ENCODE measurements around the gene F2RL1. TPM values are rescaled to one million over a fixed set of nuclear protein-coding genes. Genes with fewer than 3 reads are reported as not detected.

Gene F2RL1
- total RNA-seq, 1 experiment from 2014 or later = 37.3 TPM

DNA sequence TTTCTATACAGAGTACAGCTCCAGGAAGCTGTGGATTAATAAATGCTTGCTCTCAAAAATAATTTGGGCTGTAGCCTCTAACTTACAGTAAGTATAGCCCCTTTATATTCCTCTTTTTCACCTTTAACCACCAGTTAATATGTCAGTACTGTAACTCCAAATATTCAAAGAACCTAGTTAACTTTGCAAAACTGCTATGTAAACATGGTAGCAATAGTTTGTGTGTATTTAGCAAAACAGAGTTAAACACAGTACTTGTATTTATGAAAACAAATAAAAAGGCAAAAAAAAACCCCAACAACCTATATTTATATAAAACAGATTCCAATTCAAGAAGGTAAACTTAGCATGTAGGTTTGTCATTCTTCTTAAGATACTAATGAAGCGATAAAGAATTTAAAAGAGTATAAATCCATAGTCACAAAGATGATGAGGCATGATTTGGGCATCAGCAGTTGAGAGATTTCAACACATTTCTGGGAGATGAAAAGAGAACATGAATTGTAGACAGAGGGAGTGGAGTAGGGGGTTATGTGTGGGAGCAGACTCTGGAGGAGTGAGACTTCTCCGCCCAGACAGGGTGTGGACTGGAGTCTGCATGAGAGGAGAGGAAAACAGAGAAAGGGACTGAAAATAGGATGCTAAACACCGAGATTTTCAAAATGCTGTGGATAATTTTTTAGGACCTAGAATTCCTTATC, 47.0 kb upstream of the F2RL1 start:
- ChIA-PET POLR2A (no interaction called here), CTCF (no interaction called here)
- Mint-ChIP-seq H3K27me3 (ENCODE audit: low read depth) (no peaks in the 10 kb centered on the region), H3K27ac (peak overlapping the region; percentile 1; the same call in 1 of the 2 replicates), H3K36me3 (no peaks in the 10 kb centered on the region), H3K4me3 (no peak overlapping the region), H3K9me3 (no peaks in the 10 kb centered on the region), H3K4me1 (no peaks in the 10 kb centered on the region)
- TF ChIP-seq JAZF1 (CRISPR knock-in tag; IDR thresholded peaks at IDR 0.05) (no peak), CREM (CRISPR knock-in tag; IDR thresholded peaks at IDR 0.05) (no peak), IRF2 (CRISPR knock-in tag; IDR thresholded peaks at IDR 0.05; ENCODE audit: borderline replicate concordance, low read depth) (no peak), SMAD4 (CRISPR knock-in tag; IDR thresholded peaks at IDR 0.05) (no peak)
- TF ChIP-seq, protein P1, sequence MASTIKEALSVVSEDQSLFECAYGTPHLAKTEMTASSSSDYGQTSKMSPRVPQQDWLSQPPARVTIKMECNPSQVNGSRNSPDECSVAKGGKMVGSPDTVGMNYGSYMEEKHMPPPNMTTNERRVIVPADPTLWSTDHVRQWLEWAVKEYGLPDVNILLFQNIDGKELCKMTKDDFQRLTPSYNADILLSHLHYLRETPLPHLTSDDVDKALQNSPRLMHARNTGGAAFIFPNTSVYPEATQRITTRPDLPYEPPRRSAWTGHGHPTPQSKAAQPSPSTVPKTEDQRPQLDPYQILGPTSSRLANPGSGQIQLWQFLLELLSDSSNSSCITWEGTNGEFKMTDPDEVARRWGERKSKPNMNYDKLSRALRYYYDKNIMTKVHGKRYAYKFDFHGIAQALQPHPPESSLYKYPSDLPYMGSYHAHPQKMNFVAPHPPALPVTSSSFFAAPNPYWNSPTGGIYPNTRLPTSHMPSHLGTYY (CRISPR knock-in tag; IDR thresholded peaks at IDR 0.05) = no peak
- TF ChIP-seq, protein P2, sequence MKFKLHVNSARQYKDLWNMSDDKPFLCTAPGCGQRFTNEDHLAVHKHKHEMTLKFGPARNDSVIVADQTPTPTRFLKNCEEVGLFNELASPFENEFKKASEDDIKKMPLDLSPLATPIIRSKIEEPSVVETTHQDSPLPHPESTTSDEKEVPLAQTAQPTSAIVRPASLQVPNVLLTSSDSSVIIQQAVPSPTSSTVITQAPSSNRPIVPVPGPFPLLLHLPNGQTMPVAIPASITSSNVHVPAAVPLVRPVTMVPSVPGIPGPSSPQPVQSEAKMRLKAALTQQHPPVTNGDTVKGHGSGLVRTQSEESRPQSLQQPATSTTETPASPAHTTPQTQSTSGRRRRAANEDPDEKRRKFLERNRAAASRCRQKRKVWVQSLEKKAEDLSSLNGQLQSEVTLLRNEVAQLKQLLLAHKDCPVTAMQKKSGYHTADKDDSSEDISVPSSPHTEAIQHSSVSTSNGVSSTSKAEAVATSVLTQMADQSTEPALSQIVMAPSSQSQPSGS (CRISPR knock-in tag; IDR thresholded peaks at IDR 0.05; ENCODE audit: borderline replicate concordance, low read depth) = no peak
- no peak for DNase-seq (ENCODE audit: low spot score)
- ATAC-seq = no peak

DNA sequence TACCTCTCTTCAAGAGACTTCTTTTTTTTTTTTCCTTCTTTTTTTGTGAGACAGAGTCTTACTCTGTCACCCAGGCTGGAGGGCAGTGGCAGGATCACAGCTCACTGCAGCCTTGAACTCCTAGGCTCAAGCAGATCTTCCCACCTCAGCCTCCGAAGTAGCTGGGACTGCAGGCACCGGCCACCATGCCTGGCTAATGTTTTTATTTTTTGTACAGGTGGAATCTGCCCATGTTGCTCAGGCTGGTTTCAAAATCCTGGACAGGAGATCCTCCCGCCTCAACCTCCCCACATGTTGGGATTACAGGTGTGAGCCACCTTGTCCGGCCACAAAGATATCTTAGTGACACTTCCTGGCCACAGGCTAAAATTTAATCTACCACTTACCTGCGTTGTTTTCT, 42.9 kb upstream of the F2RL1 start:
- TF ChIP-seq ZNF396 (CRISPR knock-in tag; IDR thresholded peaks at IDR 0.05; ENCODE audit: borderline replicate concordance) (no peak), JUN (CRISPR knock-in tag; IDR thresholded peaks at IDR 0.05) (no peak), ZNF219 (CRISPR knock-in tag; IDR thresholded peaks at IDR 0.05; ENCODE audit: borderline replicate concordance) (no peak), ZNF263 (CRISPR knock-in tag; IDR thresholded peaks at IDR 0.05; ENCODE audit: low read depth) (no peak), SP1 (CRISPR knock-in tag; conservative IDR thresholded peaks at IDR 0.05) (no peak), CREM (CRISPR knock-in tag; IDR thresholded peaks at IDR 0.05) (no peak)
- TF ChIP-seq, protein P3, sequence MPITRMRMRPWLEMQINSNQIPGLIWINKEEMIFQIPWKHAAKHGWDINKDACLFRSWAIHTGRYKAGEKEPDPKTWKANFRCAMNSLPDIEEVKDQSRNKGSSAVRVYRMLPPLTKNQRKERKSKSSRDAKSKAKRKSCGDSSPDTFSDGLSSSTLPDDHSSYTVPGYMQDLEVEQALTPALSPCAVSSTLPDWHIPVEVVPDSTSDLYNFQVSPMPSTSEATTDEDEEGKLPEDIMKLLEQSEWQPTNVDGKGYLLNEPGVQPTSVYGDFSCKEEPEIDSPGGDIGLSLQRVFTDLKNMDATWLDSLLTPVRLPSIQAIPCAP (CRISPR knock-in tag; IDR thresholded peaks at IDR 0.05) = no peak
- TF ChIP-seq, protein P4, sequence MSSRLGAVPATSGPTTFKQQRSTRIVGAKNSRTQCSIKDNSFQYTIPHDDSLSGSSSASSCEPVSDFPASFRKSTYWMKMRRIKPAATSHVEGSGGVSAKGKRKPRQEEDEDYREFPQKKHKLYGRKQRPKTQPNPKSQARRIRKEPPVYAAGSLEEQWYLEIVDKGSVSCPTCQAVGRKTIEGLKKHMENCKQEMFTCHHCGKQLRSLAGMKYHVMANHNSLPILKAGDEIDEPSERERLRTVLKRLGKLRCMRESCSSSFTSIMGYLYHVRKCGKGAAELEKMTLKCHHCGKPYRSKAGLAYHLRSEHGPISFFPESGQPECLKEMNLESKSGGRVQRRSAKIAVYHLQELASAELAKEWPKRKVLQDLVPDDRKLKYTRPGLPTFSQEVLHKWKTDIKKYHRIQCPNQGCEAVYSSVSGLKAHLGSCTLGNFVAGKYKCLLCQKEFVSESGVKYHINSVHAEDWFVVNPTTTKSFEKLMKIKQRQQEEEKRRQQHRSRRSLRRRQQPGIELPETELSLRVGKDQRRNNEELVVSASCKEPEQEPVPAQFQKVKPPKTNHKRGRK (CRISPR knock-in tag; IDR thresholded peaks at IDR 0.05; ENCODE audit: borderline replicate concordance) = no peak

DNA sequence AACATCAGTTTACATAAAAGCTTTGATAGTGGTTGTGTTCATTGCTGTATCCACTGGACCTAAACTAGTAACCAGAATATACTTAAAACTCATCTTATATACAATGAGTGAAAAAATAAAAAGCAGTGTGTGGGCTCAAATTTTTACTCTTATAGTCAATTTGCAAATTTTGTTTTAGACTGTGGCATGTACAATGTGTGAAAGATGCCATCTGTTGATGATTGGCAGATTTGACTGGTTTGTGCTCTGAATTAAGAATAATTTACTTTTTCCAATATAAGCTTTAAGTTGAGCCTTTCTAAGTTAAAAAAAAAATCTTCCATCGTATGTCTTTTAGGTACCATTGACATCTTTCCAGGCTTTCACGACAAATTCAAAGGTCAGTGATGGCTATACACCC, 42.4 kb upstream of the F2RL1 start:
- H3K4me1 Mint-ChIP-seq = peaks cover 19% of the 10 kb centered on the region
- ATAC-seq (no peak), DNase-seq (ENCODE audit: low spot score) (no peak)
- no peak overlapping the region for H3K27ac Mint-ChIP-seq
- no peaks in the 10 kb centered on the region for H3K27me3 Mint-ChIP-seq (ENCODE audit: low read depth)
- ChIA-PET CTCF (interaction anchor here (0.7 to 3.1 kb wide), 3 partner anchors 31 to 372 kb away, joined by 3 to 34 read pairs (median 3); no protein-coding TSS in a partner anchor), POLR2A (no interaction called here)
- no peaks in the 10 kb centered on the region for H3K9me3 Mint-ChIP-seq
- H3K4me3 Mint-ChIP-seq = no peak overlapping the region
- TF ChIP-seq TCF7 (CRISPR knock-in tag; IDR thresholded peaks at IDR 0.05; ENCODE audit: low read depth) (no peak), GTF2I (CRISPR knock-in tag; conservative IDR thresholded peaks at IDR 0.05) (no peak), ESRRA (CRISPR knock-in tag; IDR thresholded peaks at IDR 0.05; ENCODE audit: borderline replicate concordance) (no peak), ETV6 (CRISPR knock-in tag; IDR thresholded peaks at IDR 0.05) (no peak), TEAD4 (CRISPR knock-in tag; IDR thresholded peaks at IDR 0.05) (no peak), ZNF423 (CRISPR knock-in tag; IDR thresholded peaks at IDR 0.05) (no peak), CREB1 (CRISPR knock-in tag; IDR thresholded peaks at IDR 0.05) (no peak)
- TF ChIP-seq, protein P5, sequence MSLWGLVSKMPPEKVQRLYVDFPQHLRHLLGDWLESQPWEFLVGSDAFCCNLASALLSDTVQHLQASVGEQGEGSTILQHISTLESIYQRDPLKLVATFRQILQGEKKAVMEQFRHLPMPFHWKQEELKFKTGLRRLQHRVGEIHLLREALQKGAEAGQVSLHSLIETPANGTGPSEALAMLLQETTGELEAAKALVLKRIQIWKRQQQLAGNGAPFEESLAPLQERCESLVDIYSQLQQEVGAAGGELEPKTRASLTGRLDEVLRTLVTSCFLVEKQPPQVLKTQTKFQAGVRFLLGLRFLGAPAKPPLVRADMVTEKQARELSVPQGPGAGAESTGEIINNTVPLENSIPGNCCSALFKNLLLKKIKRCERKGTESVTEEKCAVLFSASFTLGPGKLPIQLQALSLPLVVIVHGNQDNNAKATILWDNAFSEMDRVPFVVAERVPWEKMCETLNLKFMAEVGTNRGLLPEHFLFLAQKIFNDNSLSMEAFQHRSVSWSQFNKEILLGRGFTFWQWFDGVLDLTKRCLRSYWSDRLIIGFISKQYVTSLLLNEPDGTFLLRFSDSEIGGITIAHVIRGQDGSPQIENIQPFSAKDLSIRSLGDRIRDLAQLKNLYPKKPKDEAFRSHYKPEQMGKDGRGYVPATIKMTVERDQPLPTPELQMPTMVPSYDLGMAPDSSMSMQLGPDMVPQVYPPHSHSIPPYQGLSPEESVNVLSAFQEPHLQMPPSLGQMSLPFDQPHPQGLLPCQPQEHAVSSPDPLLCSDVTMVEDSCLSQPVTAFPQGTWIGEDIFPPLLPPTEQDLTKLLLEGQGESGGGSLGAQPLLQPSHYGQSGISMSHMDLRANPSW (CRISPR knock-in tag; conservative IDR thresholded peaks at IDR 0.05; ENCODE audit: low read depth) = no peak
- TF ChIP-seq, protein P6, sequence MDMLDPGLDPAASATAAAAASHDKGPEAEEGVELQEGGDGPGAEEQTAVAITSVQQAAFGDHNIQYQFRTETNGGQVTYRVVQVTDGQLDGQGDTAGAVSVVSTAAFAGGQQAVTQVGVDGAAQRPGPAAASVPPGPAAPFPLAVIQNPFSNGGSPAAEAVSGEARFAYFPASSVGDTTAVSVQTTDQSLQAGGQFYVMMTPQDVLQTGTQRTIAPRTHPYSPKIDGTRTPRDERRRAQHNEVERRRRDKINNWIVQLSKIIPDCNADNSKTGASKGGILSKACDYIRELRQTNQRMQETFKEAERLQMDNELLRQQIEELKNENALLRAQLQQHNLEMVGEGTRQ (CRISPR knock-in tag; IDR thresholded peaks at IDR 0.05) = no peak
- no peaks in the 10 kb centered on the region for H3K36me3 Mint-ChIP-seq

More for the DNA sequence above, 42.9 kb upstream of the F2RL1 start:
- Mint-ChIP-seq H3K36me3 (no peaks in the 10 kb centered on the region), H3K4me3 (no peak overlapping the region), H3K27ac (no peak overlapping the region), H3K27me3 (ENCODE audit: low read depth) (no peaks in the 10 kb centered on the region), H3K9me3 (no peaks in the 10 kb centered on the region), H3K4me1 (peaks cover 16% of the 10 kb centered on the region)
- POLR2A ChIA-PET = no interaction called here
- CTCF ChIA-PET = interaction anchor here (0.7 to 3.1 kb wide), 3 partner anchors 31 to 372 kb away, joined by 3 to 34 read pairs (median 3); no protein-coding TSS in a partner anchor
- DNase-seq (ENCODE audit: low spot score) (no peak), ATAC-seq (no peak)
